GM19455 (cell line): Measurements from ENCODE around the gene PIGU.
"Not testable (repeated sequence)": the region's sequence is repeated elsewhere in the genome, so short reads cannot be mapped to it uniquely, and the experiment has no call there.

Source experiments
- ATAC-seq: cut with Tn5 transposase; IDR thresholded peaks from one replicate; pipeline ENCODE4 v1.9.1; 2021; ENCODE audit not compliant: unreplicated experiment

Gene PIGU

GRCh38 chr20:34516247-34517113 lies 160.4 kb downstream of the PIGU start, which contains the start of gene DYNLRB1:
Gene DYNLRB1, plus strand, starts transcription at chr20:34516422. Its CDS starts 37 bp downstream, at chr20:34516459.
- ATAC-seq = peak; percentile 71

GRCh38 chr20:34515484-34516246 lies 161.2 kb downstream of the PIGU start:
- ATAC-seq = peak; percentile 57

GRCh38 chr20:34514897-34515483 lies 161.9 kb downstream of the PIGU start:
- no peak for ATAC-seq

- ATAC-seq = not testable (repeated sequence)
These were observed 162.9 kb downstream of the PIGU start for GRCh38 chr20:34514034-34514433.

- ATAC-seq = no peak
These were observed 163.9 kb downstream of the PIGU start for GRCh38 chr20:34512955-34513419.

GRCh38 chr20:34512266-34512954 lies 164.5 kb downstream of the PIGU start:
- no peak for ATAC-seq

- no peak for ATAC-seq
These were observed 165.0 kb downstream of the PIGU start for GRCh38 chr20:34511891-34512265.

GRCh38 chr20:34510575-34510974 lies 166.3 kb downstream of the PIGU start:
- ATAC-seq = no peak
